A172 (cell line): Measurements from ENCODE around the gene USP48. TPM values are rescaled to one million over a fixed set of nuclear protein-coding genes. Genes with fewer than 3 reads are reported as not detected.

ENCODE experiments used
- DNase-seq: peaks from one replicate; pipeline ENCODE4 v3.0.0-alpha.2; 2015; ENCODE audit warnings: low spot score
- total RNA-seq: library from RNA; depleted of rRNA; stranded (reverse); fragments of >200 nt; shearing (Covaris generic); gene quantifications from 2 replicates; pipeline ENCODE4 v1.2.3, GENCODE V29; 2014

Gene USP48
- total RNA-seq, 1 experiment from 2014 or later: 22.8 TPM

DNA sequence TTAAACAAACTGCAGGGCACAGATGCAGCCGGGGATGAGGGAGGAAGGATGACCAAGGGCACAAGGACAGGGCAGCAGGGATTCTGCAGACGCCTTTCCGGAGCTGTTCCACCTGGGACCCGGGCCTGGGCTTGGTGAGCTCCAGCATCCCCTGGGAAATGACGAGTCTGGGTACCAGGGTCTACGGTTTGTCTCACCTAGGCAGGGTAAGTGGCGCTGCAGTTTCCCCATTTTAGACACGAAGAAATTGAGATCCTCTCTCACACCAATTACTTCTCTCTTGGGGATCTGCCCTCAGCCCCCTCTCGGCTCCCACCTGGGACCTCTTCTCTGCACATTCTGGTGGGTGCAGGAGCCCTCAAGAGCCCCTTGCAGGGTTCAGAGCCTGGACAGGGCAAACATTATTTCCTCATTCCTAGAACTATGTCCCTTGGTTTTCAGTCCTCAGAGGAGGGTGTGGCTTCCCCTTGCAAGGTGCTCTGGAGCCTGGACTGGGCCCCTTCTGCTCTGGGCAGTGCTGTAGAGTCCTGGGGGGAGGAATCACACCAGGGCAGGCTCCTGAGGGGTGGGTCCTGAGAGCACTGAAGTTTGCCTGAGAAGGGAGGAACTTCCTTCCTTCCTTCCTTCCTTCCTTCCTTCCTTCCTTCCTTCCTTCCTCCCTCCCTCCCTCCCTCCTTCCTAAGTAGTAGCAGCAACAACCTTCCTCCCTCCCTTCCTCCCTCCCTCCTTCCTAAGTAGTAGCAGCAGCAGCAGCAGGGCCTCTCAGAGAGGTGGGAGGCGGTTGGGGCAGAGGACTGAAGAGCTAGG, 129.8 kb downstream of the USP48 start:
- DNase-seq: no peak

DNA sequence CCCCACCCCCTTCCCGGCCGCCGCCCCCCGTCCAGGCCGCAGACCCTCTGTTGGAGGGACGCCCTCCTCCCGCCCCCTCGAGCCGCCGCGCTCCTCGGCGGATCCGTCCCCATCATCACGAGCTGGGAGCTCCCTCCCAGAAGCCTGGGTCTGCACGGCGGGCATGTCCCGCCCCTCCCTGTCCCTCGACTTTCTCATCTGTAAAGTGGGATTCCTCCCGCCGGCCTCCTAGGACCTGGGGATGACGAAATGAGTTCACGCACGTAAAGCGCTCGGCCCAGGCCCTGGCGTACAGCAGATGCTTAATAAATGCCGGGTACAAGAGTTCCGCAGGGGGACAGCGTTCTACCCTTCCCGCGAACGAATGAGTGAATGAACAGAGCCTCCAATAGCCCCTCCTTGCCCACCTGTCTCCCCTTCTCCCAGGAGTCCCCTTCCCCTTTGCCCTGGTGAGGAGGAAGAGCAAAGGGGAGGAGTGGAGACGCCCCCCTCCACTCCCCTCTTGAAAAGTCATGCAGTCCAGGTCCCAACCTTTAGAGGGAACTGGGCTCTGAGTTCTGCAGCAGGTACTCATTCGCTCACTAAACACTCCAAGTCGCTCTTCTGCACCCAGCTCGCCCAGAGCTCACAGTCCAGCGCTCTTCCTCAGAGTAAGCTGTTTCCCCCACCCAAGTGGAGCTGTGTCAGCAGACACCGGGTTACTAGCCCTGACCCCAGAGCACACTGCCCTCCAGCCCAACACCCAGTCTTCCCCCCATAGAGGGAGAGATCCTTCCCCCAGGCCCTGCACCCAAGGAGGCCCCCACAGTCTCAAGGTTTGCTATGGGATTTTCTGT, 130.6 kb downstream of the USP48 start:
- DNase-seq: no peak

DNA sequence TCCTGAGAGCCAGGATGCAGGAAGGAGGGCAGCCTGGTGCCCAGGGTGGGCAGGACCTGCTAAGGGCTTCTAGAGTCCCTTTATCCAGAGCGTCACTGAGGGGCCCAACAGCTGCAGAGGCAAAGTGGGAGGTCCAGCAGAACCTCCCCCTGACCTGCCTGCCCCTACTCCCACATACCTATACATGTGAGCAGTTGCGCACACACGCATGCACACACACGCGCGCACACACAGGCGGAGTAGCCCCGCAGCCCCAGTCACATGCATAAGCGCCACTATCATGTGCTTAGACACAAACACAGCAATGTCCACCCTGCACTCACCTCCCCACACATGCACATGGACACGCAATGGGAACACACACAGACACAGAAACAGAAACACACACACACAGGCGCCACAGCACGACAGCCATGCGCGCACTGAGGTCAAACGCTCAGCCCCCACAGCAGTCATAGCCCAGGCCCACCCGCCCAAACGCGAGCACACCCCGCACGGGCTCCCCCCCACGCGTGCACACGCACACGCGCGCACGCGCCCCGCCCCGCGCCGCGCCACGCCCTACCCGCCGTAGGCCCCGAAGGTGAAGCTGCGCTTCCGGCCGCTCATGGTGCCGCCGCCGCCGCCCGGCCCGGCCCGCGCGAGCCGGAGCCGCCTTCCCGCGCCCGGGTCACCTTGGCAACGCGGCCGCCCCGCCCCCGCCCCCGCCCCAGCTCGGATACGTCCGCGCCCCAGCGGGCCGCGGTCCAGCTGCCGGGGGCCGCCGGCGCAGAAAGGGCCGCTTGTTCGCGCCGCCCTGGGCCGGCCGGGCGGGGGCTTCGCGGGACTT, 131.5 kb downstream of the USP48 start:
- no peak for DNase-seq

DNA sequence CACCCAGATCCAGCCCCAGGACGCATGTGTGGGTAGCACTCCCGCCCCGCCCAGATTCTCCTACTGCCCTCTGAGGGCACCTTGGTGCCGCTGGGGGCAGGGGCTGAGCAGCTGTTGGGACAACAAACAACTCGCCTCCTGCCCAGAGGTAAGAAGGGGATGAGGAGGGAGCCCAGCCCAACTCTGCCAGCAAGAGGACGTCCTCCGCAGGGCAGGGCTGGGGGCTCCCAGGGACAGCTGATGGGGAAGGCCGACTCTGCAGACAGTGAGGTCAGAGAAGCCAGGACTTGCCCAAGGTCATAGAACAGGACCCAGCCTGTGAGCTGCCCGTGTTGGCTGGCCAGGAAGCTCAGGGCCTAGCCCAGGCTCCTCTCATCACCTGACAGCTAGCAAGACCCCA, 132.5 kb downstream of the USP48 start:
- DNase-seq: no peak

DNA sequence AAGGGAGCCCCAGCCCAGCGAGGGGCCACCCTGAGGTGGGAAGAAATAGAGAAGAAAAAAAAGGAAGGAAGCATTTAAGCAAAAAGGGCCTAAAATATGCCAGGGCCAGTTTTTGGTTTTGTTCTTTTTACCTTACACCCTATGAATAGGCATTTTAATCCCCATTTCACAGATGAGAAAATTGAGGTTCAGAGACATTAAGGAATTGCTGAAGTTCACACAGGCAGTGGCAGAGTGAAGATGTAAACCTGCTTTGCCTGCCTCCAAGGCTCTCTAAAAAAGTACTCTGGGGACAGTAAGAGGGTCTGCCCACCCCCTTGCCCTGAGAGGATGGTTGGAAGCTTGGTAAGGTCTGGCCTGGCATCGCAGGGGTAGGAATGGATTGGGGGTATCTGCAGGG, 133.6 kb downstream of the USP48 start:
- DNase-seq: no peak

DNA sequence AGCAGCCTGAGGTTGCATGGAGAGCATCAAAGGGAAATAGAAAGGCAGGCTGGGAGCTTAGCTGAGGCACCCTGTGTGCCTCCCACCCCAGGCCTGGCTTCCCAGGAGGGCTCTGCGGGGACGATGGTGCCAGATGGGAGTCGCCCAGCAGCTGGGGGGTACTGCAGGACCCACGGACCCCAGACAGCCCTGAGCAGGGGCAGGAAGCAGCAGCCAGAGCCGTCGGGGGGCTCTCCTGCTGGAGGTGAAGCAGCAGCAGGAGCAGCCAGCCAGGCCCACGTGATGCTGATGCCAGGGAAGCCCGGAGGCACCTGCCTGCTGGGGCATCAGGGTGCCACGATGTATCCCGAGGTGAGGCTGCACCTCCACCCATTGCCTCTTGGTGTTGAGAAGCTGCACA, 134.2 kb downstream of the USP48 start:
- DNase-seq: no peak

DNA sequence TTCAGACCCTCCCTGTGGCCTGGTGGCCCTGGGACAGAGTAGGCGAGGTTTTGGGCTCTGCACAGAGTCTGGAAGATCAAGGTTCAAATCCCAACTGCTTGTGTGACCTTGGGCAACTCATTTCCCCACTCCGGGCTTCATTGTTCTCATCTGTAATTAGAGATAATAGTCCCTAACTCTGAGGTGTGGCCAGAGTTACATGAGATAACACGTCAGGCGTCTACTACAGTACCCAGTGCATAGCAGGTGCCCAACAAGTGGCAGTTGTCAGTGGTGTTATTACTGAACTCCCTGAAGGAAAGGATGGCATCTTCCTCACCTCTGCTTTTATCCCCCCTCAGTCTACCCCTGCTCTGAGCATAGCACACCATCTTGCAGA, 134.6 kb downstream of the USP48 start:
- no peak for DNase-seq

DNA sequence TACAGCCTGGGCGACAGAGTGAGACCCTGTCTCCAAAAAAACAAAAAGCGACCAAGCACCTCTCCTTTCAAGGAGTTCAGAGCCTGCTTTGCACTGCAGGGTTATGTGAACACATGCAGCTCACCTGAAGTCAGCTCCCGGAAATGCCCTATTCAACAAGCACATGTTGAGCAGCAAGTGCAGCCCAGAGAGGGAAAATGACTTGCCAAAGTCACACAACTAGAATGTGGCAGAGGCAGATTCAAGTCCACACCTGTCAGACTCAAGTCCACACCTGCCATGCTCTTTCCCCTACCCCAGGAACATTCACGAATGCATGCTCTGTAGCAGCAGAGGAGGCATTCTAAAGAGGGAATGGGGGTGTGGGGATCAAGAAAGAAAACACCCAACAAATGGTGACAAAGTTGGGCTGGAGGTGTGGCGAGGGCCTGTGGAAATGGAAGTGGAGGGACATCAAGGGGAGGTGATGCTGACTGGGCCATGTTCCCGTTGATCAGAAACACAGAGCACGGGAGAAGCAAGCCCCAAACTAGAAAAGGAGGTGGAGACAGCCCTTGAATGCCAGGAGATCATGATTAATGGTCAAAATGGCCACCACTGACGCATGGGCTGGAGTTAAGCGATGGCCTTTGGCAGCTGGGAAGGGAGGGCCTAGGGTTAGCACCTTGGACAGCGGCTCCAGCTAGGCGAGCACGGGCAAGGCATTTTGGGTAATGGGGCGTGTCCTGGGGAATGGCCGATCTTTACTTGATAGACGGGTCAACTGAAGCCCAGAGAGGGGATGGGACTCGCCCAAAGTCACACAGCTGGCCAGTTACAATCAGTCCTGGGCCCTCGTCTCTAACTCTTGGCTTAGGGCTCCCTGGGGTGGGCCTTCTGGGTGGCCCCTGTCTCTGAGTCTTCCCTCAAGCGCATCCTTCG, 135.3 kb downstream of the USP48 start:
- DNase-seq: peak; percentile 66

DNA sequence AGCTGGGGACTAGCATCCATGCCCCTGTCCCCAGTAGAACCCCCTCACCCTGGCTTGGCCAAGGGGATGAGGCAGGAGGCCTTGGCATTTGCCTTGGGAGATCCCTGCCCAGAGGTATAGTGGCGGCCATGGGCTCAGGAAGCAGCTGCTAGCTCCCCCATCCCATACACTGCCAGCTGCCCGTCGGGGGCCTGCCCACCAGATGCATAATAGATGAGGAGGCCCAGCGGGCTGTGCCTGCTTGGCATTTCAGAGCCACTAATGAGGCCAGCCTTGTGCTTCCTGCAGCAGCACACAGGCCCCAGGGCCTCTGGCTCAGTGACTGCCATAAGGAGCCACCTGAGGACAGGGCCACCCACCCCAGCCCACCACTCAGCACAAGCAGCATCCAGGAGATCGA, 137.4 kb downstream of the USP48 start:
- no peak for DNase-seq

DNA sequence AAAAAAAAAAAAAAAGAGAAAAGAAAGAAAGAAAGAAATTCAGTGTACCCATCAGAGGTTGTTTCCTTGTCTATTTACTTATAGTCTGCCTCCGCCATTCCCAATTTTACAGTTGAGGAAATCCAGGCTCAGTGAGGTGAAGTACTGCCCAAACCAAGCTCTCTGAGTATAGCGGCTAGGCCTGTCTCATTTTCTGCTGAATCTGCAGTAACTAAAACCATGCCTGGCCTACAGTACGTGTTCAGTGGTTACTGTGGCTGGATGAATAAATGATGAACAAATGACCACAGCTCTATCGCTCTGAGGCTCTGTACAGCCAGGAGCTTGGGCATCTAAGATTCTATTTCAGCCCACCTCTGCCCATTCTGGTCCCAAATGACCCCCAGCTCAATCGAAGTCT, 138.0 kb downstream of the USP48 start:
- DNase-seq: no peak

DNA sequence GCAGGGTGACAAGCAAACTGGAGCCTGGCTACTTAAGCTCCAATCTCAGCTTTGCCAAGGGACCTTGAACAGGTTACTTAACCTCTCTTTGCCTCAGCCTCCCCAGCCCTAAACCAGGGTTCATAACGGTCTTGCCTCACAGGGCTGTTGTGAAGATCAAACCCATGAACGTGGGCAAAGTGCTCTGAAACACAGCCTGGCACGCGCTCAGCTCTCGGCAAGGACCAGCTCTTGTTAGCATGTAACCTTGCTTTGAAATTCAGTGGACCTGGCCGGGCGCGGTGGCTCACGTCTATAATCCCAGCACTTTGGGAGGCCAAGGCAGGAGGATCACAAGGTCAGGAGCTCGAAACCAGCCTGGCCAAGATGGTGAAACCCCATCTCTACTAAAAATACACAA, 138.6 kb downstream of the USP48 start:
- DNase-seq: no peak

DNA sequence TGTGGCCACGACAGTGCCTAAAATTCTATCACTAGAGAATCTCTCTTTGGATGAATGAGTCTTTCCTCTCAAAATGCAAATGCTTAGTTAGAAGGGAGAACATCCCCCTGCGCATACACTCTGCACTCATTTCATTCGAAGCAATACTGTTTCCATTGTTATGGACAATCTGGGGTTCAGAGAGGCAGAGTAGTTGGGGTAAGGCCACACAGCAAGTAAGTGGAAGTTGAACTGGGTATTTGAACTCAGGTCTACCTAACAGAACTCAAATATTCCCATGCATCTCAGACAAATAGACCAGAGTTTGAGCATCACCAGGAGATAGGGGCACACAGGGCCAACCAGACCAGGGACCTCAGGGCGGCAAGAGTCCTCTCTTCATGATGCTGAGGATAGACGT, 139.3 kb downstream of the USP48 start:
- no peak for DNase-seq

DNA sequence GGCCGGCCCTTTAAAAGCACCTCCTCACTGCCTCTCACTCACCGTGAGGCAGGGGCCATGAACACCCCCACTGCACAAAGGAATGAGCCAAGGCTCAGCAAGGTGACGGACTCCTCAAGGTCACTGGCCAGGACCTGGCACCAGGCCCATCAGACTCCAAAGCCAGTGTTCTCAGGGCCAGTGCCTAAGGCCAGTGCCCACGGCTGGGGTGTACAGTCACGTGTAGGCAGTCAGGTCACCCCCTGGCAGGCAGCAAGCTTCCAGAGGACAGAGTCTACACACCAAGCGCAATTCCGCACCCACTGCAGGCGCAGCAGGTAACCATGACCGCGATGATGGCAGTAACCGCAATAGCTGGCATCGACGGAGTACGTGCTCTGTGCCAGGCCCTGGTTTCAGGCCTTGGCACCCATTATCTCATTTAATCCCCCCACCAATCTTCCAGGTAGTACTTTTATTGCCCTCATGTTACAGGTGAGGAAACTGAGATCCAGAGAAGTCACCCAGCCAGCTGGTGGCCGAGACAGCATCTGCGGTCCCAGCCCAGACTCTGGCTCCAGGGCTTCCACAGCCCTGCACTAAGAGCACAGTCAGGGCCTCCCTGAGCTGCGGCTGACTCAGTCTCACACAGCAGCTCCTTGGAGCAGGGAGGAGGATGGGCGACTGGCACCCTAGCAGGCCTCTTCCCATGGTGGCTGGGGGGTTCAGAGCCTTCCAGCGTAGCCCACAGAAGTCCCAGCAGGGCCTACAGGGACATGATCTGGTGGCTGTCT, 140.8 kb downstream of the USP48 start:
- DNase-seq: no peak

DNA sequence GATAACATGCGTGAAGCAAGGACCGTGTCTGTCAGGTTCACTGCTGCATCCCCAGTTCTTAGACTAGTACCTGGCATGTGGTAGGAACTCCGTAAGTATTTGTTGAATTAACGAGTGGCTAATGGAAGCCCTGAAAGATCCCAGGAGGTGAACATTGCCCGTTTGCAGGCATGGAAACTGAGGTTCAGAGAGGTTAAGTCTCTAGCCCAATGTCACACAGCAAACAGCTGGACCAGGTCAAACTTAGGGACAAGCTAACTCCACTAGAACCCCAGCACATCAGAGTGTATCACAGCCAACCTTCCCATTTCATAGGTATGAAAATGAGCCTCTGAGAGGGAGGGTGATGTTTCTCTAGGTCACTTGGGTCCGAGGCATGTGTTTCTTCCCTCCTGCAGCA, 141.4 kb downstream of the USP48 start:
- DNase-seq: no peak

DNA sequence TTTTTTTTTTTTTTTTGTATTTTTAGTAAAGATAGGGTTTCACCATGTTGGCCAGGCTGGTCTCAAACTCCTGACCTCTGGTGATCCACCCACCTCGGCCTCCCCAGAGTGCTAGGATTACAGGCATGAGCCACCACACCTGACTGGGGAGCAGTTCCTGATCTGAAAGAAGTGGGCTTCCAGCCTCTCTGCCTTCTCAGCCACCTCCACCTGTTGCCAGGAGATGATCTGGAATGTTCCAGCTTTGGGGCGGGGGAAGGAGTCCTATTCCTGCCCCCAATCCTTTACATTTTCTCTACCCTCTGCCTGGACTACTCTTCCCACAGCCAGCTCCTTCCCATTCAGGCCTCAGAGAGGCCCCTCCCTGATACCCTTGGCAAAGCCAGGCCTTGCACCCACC, 141.9 kb downstream of the USP48 start:
- no peak for DNase-seq

DNA sequence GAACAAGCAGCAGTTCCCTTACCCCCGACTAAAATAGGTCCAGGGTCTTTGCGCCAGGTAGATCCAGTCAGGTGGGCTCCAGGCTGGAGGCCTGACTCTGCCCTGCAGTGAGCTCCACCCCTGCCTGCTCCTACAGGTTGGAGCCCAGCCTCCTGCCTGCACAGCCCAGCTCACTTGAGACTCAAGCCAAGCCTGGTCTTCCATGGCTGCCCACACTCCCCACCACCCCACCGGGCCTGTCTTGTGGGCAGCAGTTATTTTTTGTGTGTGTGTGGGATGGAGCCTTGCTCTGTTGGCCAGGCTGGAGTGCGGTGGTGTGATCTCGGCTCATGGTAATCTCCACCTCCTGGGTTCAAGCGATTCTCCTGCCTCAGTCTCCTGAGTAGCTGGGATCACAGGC, 142.3 kb downstream of the USP48 start:
- no peak for DNase-seq

DNA sequence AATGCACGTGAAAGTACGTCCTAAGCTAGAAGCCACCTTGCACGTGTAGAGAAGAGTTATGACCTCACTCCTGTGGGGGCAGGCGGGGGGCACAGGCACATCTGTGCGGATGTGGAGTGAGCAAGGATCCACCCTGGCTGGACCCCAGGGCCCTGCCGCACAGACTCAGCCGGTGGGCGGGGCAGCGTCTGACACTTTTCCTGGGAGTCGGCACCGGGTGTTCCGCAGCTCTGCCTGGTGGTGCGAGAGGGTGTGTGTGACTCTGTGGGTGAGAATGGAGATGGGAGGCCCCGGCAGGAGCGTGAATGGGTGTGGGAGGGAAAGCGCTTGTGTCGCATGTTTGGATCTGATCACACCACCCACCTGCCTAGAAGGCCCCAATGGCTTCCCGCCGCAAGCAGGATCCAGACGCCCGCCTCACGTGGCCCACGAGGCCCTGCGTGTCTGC, 143.3 kb downstream of the USP48 start:
- peak; percentile 22 for DNase-seq

DNA sequence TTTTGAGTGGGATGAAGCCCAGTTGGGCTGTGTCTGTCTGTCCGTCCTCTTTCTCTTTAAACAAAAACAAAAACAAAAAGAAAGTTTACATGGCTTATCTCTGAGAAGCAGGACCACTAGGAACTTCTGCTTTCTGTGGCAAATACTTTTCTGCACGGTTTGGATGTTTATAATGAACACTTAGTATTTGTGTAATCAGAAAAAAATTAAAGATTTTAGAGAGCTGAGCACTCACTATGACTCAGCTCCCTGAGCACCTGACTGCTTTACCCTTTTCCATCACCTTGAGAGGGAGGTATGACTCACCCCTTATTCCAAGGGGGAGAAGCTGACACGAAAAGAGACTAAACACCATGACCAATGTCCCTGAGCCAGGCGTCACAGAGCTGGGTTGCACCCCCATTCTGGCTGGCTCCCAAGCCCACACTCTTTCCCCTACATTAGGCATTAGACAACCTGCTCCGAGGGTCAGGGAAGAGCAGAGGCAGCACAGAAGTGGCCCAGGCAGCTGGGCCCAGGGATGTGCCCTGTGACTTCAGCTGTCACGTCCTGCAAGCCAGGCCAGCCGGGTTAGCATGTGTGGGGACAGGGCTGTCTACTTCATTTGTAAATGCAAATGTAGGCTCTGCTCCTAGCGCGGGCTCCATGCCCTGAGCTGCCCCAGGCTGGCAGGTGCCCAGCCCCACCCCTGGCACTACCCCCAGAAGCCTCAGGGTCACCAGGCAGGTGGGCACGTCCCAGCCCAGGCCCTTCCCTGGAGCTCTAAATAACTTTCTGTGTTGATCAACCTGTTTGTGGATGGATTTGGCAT, 144.2 kb downstream of the USP48 start:
- DNase-seq: peak; percentile 78

DNA sequence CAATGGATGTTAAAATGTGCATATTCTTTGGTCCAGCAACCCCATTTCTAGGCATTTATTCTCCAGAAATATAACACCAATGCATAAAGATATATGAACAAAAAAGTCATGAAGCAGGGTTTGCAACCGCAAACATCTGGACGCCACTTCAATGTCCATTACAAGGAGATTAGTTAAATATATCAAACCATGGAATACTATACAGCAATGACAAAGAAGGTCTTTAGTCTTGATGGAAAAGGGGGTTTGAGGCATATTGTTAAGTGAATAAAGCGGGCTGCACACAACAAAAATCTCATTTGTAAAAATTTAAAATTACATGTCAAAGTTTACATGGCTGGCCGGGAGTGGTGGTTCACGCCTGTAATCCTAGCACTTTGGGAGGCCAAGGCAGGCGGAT, 145.4 kb downstream of the USP48 start:
- DNase-seq: no peak

DNA sequence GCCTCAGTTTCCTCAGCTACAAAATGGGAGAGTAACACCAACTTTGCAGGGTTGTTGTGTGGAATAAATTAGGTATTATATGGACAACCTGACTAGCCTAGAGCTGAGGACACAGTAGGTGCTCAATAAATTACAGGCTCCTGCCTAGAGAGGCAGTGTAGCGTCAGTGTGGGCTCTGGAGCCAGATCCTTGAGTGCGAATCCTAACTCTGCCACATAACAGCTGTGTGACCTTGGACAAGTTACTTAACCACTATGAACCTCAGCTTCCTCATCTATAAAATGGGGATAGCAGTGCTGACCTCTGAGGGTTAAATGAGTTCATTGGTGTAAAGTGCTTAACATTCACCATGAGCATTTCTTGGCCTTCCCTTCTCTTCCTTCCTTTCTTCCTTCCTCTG, 146.9 kb downstream of the USP48 start:
- DNase-seq: no peak
